ENCODE measurements around the gene CCDC158. TPM values are rescaled to one million over a fixed set of nuclear protein-coding genes. Genes with fewer than 3 reads are reported as not detected.

The CCDC158 gene
- total and polyA plus RNA-seq, 2 of the 4 experiments (the other 2 are of a cell fraction): not detected

- Histone ChIP-seq H3K4me3 (ENCODE audit: insufficient read depth, low read depth, low read length) (no peak overlapping the region), H3K27ac (ENCODE audit: insufficient read depth, low read length) (no peak overlapping the region), H2AK9ac (replicated peaks; ENCODE audit: low read depth, low read length, poor library complexity) (no peak overlapping the region), H3K4ac (ENCODE audit: low read depth, low read length) (no peak overlapping the region), H4K5ac (ENCODE audit: low read depth, low read length) (no peak overlapping the region), H3K27me3 (ENCODE audit: control insufficient read depth, insufficient read depth, low read length) (no peaks in the 10 kb centered on the region), H3K14ac (replicated peaks; ENCODE audit: low read depth, low read length) (no peak overlapping the region), H2AFZ (replicated peaks; ENCODE audit: low read length, poor library complexity) (no peak overlapping the region), H3K4me2 (ENCODE audit: low read depth, low read length) (peak overlapping the region; percentile 51; the same call in 1 of the 2 replicates), H3K4me1 (ENCODE audit: control insufficient read depth, insufficient read depth, low read length) (peaks cover 4% of the 10 kb centered on the region; the same call in 1 of the 2 replicates), H3K36me3 (ENCODE audit: control insufficient read depth, insufficient read depth, low read length) (no peaks in the 10 kb centered on the region), H2BK20ac (ENCODE audit: low read depth, low read length) (no peak overlapping the region), H4K20me1 (ENCODE audit: insufficient read depth, low read length) (no peaks in the 10 kb centered on the region), H4K91ac (ENCODE audit: insufficient read depth, low read depth, low read length) (no peak overlapping the region), H3K9me3 (ENCODE audit: control insufficient read depth, insufficient read depth, low read length) (peaks cover 6% of the 10 kb centered on the region), H3K18ac (ENCODE audit: low read depth, low read length) (no peak overlapping the region), H3K56ac (ENCODE audit: extremely low read depth, insufficient read depth, low read length) (no peak overlapping the region), H2BK5ac (ENCODE audit: low read depth, low read length, poor library complexity, severe bottlenecking) (no peak overlapping the region), H3K9ac (ENCODE audit: low read depth, low read length) (no peak overlapping the region), H2BK120ac (ENCODE audit: low read depth, low read length) (no peak overlapping the region), H4K8ac (ENCODE audit: low read depth in 2 of 2, low read length in 2 of 2) (no peak overlapping the region), H2BK15ac (ENCODE audit: low read depth, low read length) (no peak overlapping the region), H3K79me1 (ENCODE audit: low read depth in 1 of 2, low read length in 2 of 2) (peaks cover 11 to 12% of the 10 kb centered on the region in 2 experiments; a peak in 3 of 4 replicates), H2AK5ac (ENCODE audit: low read depth, low read length) (no peak overlapping the region), H3K9me1 (ENCODE audit: insufficient read depth, low read length) (peaks cover 8% of the 10 kb centered on the region), H3K23ac (ENCODE audit: low read depth, low read length) (no peak overlapping the region)
- intact Hi-C loops (cut with micrococcal nuclease) (no loop called here), dilution Hi-C loops (cut with HindIII; ENCODE audit: low sequenced_read_pairs, unreplicated experiment) (no loop called here), in situ Hi-C loops (cut with MboI; ENCODE audit: low sequenced_read_pairs) (no loop called here)
- BruUV-seq (replicated peaks): no TSS peak
- CTCF ChIA-PET: no interaction called here
- no CpG with 5 or more reads among the region's 1 CpG for WGBS, 2 experiments (ENCODE audit: extremely low coverage in 2 of 2, insufficient read length in 1 of 2)
- no peak for TF ChIP-seq RAD21 (IDR thresholded peaks at IDR 0.05; ENCODE audit: low read length)
- no peak for TF ChIP-seq POLR2A (IDR thresholded peaks at IDR 0.05; ENCODE audit: low read depth, low read length)
- no peak for TF ChIP-seq CEBPB (IDR thresholded peaks at IDR 0.05; ENCODE audit: low read depth, low read length)
- no peak for TF ChIP-seq MXI1 (IDR thresholded peaks at IDR 0.05; ENCODE audit: borderline replicate concordance, low read depth, low read length)
- TF ChIP-seq FOS (IDR thresholded peaks at IDR 0.05; ENCODE audit: low read depth, low read length): no peak
- POLR2A ChIA-PET (ENCODE audit: unreplicated experiment): no interaction called here
- ATAC-seq (ENCODE audit: low read depth) (no peak), DNase-seq (no peak)
Measured at GRCh38 chr4:76301775-76302162, 119.2 kb downstream of the CCDC158 start.
